H7 (cell line): ENCODE measurements around the gene PITPNM3. TPM values are rescaled to one million over a fixed set of nuclear protein-coding genes. Genes with fewer than 3 reads are reported as not detected.

Source experiments
- DNase-seq: peaks from one replicate; pipeline ENCODE4 v3.0.0; 2012
- H3K27me3 ChIP-seq: 2 replicates; pipeline ENCODE4 v1.6.0; 2011; ENCODE audit warnings: mild to moderate bottlenecking, low read length; ENCODE audit not compliant: control insufficient read depth, insufficient read depth
- H3K36me3 ChIP-seq: replicated peaks from 2 replicates; pipeline ENCODE4 v1.5.1; 2011; ENCODE audit warnings: low read length; ENCODE audit not compliant: control insufficient read depth, insufficient read depth
- H3K4me3 ChIP-seq: 2 replicates; pipeline ENCODE4 v1.5.1; 2011; ENCODE audit warnings: low read depth, mild to moderate bottlenecking, control low read depth, low read length, moderate library complexity; ENCODE audit not compliant: insufficient read depth
- total RNA-seq: library from RNA; depleted of rRNA; stranded (reverse); fragments of >200 nt; shearing (Covaris generic); gene quantifications from 2 replicates; pipeline ENCODE4 v1.2.3, GENCODE V29; 2014

PITPNM3 gene
- total RNA-seq, 1 experiment from 2014 or later: 0.97 TPM

DNA sequence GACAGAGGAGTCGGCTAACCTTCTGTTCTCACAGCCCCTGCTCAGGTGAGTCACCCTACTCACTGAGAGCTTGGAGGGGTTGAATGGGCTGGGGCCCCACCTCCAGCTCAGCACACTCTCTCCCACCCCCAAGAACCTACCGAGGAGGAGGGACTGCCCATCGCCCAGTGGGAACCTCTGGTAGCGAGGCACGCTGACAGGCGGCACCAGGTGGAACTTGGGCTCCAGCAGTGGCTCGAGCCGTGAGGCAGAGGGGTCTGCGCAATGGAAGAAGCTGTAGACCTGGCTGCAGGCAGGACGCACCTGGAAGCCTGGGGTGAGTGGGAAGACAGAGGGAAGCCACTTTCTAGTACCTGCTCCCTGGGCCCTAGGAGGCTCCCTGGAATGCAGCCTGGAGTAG lies 83.8 kb downstream of the PITPNM3 start:
- H3K4me3 ChIP-seq: no peak overlapping the region
- no peak for DNase-seq
- no peaks in the 10 kb centered on the region for H3K36me3 ChIP-seq
- no peaks in the 10 kb centered on the region for H3K27me3 ChIP-seq

DNA sequence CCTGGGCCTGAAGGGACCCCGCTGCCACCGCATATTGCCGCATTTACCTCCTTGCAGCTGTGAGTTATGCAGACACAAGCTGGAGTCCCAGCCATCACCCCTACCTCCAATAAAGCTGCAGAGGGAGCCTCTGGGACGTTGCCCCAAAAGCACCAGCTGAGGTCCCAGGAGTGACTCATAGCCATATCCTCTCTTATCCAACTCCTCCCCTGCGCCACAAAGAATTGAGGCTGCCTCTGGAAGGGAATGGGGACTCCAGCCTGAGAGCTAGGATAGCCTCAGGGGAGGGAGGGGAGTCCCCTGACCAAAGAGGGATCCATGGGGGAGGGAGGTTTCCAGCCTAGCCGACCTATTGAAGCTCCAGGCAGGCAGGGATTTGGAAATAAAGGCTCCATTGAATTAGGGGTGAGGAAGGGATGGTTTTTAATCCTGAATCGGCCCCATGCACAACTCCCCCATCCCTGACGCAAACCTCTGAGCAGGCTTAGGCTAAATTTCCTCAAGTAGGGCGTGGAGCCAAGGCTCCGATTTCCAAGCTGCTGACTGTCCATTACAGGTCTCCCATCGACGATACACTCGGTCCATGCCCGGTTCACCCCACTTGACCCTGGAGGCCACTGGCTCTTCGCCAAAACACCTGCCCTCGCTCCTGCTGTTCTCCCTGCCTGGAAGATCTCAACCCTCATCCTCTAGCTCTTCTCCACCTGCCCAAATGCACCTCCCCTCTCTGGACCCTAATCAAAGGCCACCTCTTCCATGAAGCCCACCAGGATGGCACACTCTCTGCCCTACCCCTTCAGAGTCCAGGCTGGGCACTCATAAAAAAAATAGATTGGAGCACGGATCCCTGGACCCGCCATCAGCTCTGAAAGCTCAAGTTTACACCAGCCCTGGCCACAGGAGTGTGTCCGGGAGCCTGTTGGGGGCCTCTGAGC lies 84.6 kb downstream of the PITPNM3 start:
- H3K36me3 ChIP-seq: no peaks in the 10 kb centered on the region
- no peak for DNase-seq
- H3K27me3 ChIP-seq: no peaks in the 10 kb centered on the region
- no peak overlapping the region for H3K4me3 ChIP-seq

DNA sequence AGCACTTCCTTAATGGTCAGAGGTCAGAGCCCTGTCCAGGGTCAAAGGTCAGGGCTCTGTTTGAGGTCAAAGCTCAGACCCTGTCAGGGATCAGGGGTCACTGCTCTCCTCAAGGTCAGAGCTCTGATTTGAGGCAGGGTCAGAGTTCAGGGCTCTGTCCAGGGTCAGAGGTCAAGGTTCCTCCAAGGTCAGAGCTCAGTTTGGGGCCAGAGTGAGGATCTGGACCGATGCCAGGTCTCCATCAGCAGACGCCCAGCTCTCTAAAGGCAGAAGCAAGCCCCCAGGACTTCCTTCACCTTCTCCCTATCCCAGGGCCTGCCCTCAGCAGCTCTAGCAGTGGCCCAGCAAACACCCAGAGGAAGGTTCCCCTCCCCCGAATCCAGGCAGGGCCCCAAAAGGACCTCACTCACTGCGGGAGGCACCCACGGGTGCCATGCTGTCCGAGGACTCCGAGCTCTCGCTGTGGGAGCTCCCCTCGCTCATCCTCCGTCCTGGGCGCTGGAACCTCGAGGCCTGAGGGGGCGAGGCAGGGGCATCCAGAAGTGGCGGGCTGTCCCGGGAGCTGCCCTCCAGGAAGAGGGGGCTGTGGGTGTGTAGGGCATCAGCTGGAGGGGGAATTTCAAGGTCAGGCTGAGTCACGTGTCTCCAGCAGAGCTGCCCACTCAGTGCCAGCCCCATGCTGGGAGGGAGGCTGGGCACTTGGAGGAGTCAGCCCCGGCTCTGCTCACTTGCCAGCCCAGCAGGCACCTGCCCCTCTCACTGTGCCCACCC lies 85.4 kb downstream of the PITPNM3 start:
- DNase-seq: no peak
- H3K4me3 ChIP-seq: no peak overlapping the region
- H3K27me3 ChIP-seq: no peaks in the 10 kb centered on the region
- no peaks in the 10 kb centered on the region for H3K36me3 ChIP-seq

- Histone ChIP-seq H3K4me3 (no peak overlapping the region), H3K27me3 (no peaks in the 10 kb centered on the region), H3K36me3 (no peaks in the 10 kb centered on the region)
- no peak for DNase-seq
Observed at GRCh38 chr17:6470146-6470718, 86.1 kb downstream of the PITPNM3 start.

- Histone ChIP-seq H3K4me3 (no peak overlapping the region), H3K27me3 (no peaks in the 10 kb centered on the region), H3K36me3 (no peaks in the 10 kb centered on the region)
- DNase-seq: no peak
Observed at GRCh38 chr17:6468051-6468790, 88.1 kb downstream of the PITPNM3 start.

- no peaks in the 10 kb centered on the region for H3K27me3 ChIP-seq
- no peak for DNase-seq
Observed at GRCh38 chr17:6467567-6467966, 88.8 kb downstream of the PITPNM3 start.

GRCh38 chr17:6465206-6466003 lies 91.0 kb downstream of the PITPNM3 start:
- Histone ChIP-seq H3K27me3 (no peaks in the 10 kb centered on the region), H3K36me3 (no peaks in the 10 kb centered on the region), H3K4me3 (no peak overlapping the region)
- no peak for DNase-seq

More at GRCh38 chr17:6467567-6467966, 88.8 kb downstream of the PITPNM3 start:
- Histone ChIP-seq H3K36me3 (no peaks in the 10 kb centered on the region), H3K4me3 (no peak overlapping the region)

- no peak for DNase-seq
- Histone ChIP-seq H3K27me3 (no peaks in the 10 kb centered on the region), H3K36me3 (no peaks in the 10 kb centered on the region), H3K4me3 (no peak overlapping the region)
Observed at GRCh38 chr17:6464446-6465041, 91.8 kb downstream of the PITPNM3 start.

- Histone ChIP-seq H3K4me3 (no peak overlapping the region), H3K27me3 (no peaks in the 10 kb centered on the region; the same call in 1 of the 2 replicates), H3K36me3 (no peaks in the 10 kb centered on the region)
- no peak for DNase-seq
Observed at GRCh38 chr17:6463616-6464445, 92.5 kb downstream of the PITPNM3 start.

DNA sequence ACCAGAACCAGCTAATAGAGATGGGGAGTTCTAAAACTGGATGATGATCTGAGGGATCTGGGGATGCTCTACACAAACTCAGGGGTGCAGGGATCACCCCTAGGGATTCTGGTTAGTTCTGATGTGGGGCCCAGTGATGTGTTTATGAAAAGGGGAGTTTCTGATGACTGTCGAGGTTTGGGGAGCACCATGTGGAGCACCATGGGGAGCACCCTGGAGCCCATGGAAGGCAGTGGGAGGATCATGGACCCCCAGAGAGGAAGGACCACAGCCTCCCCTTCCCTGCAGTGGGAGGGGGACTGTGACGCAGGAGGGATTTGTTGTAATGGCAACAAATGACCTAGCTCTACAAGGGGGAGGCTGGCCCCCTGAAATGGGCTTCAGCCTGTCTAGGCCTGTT lies 93.7 kb downstream of the PITPNM3 start:
- Histone ChIP-seq H3K27me3 (no peaks in the 10 kb centered on the region; the same call in 1 of the 2 replicates), H3K36me3 (no peaks in the 10 kb centered on the region), H3K4me3 (no peak overlapping the region)
- no peak for DNase-seq

DNA sequence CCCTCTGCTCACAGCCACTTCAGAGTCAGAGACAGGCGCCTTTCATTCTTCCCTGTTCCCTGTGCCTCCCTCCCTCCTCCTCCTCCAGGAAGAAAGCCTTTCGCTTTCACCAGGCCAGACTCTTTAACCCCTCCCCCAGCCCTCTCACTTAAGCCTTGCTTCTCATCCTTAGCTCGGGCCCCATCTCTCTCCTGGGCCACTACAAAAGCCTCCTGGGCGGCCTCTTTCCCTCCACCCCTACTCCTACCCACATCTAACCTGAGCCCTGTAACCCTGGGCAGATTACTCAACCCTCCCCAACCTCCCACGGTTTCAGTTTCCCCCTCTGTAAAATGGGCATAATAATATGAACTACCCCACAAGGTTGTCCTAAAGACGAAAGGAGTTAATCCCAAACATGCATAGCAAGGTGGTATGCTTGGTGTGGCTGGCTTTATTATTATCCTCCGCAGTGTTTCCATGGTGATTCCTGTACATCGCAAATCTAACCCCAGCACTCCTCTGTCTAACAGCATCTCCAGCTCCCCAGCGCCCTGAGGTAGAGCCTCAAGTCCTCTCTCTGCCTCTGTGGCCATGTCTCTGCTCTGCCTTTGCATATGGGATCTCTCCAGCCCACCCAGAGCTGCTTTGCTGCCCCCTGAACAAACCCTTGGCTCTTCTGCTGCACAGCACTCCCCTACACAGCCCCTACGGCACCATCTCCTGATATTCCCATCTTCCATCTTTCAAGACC lies 94.4 kb downstream of the PITPNM3 start:
- Histone ChIP-seq H3K27me3 (no peaks in the 10 kb centered on the region; the same call in 1 of the 2 replicates), H3K4me3 (no peak overlapping the region), H3K36me3 (no peaks in the 10 kb centered on the region)
- peak; percentile 91 for DNase-seq

GRCh38 chr17:6461246-6461645 lies 95.1 kb downstream of the PITPNM3 start:
- no peak for DNase-seq
- H3K4me3 ChIP-seq: no peak overlapping the region

More at GRCh38 chr17:6461246-6461645, 95.1 kb downstream of the PITPNM3 start:
- Histone ChIP-seq H3K36me3 (no peaks in the 10 kb centered on the region), H3K27me3 (no peaks in the 10 kb centered on the region; the same call in 1 of the 2 replicates)
